ENCODE measurements around the gene COL4A2.

DNA sequence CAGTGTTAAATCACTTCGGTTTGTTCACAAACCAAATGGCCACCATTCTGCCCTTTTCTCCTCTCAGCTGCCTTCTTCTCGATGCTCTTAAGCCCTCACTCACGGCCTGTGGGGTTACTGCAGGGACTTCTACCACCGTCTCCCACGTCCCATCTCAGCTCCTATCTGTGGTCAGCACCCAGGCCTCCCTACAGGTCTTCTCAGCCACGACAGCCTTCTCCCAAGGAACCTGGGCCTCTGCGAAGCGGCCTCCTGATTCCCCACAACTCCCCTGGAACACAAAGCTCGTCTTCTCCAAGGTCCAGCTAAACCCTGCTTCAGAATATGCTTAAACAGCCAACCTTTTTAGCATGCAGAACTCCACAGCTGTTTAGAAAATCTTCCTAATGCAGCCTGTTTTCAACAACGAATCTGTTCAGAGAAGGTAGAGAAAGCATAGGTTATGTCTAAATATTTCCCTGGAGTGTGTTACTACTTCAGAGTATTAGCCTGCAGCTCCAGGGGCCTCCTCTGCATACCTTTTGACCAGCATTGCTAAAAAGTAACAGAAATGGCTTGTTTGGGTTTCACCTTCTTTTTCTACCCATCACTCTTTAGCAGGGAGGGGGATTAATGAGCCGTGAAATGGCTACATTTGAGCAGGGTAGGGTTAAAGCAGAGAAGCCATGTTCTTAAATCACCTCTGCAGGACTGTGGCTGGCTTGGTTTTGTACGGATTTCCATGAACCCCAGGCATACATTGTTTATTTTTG, 104.0 kb downstream of the COL4A2 start:
- TF ChIP-seq POLR2A (IDR thresholded peaks at IDR 0.05): no peak
- no peak for TF ChIP-seq CTCF (IDR thresholded peaks at IDR 0.05)
- no peak for TF ChIP-seq POLR2AphosphoS5 (IDR thresholded peaks at IDR 0.05; ENCODE audit: insufficient read depth in 1 of 2, low read depth in 1 of 2)

All from vagina (tissue), 2 donors.